OCI-M1 (cell line): ENCODE results near the gene NFKB2.

Experiments
- DNase-seq: peaks from one replicate; lab custom pipeline; 2025; lab: John Stamatoyannopoulos, UW

The NFKB2 gene

GRCh38 chr10:102408728-102409603 is 13.5 kb downstream of the NFKB2 start:
- no peak for DNase-seq

- DNase-seq: no peak
Measured at GRCh38 chr10:102409604-102410428, 14.3 kb downstream of the NFKB2 start.

- DNase-seq: no peak
Measured at GRCh38 chr10:102410429-102411073, 15.0 kb downstream of the NFKB2 start.

- DNase-seq: no peak
Measured at GRCh38 chr10:102411341-102412255, 16.1 kb downstream of the NFKB2 start.

- DNase-seq: no peak
Measured at GRCh38 chr10:102412293-102412692, 16.8 kb downstream of the NFKB2 start.

GRCh38 chr10:102413053-102413705 is 17.7 kb downstream of the NFKB2 start:
- peak; percentile 34 for DNase-seq

- DNase-seq: no peak
Measured at GRCh38 chr10:102413806-102414561, 18.5 kb downstream of the NFKB2 start.

GRCh38 chr10:102414749-102415148 is 19.2 kb downstream of the NFKB2 start:
- no peak for DNase-seq

- no peak for DNase-seq
Measured at GRCh38 chr10:102416283-102416682, 20.8 kb downstream of the NFKB2 start.

- DNase-seq: no peak
Measured at GRCh38 chr10:102416695-102417094, 21.2 kb downstream of the NFKB2 start.

GRCh38 chr10:102418622-102419268 is 23.2 kb downstream of the NFKB2 start, which contains the start of gene PSD:
PSD (minus strand) TSS chr10:102418785; CDS start chr10:102417038, 1,747 bp downstream.
- DNase-seq: no peak

GRCh38 chr10:102419269-102420180 is 24.0 kb downstream of the NFKB2 start:
- peak; percentile 76 for DNase-seq

GRCh38 chr10:102420181-102420713 is 24.7 kb downstream of the NFKB2 start:
- no peak for DNase-seq

GRCh38 chr10:102420714-102421506 is 25.4 kb downstream of the NFKB2 start, which contains the start of gene FBXL15:
FBXL15 (plus strand) TSS chr10:102420836; CDS start chr10:102421130, 294 bp downstream.
- peak; percentile 99 for DNase-seq

- DNase-seq: no peak
Measured at GRCh38 chr10:102421507-102421756, 25.9 kb downstream of the NFKB2 start.

- DNase-seq: peak; percentile 65
Measured at GRCh38 chr10:102421757-102422512, 26.4 kb downstream of the NFKB2 start.
